Stimulated activated CD4-positive, alpha-beta T cell treated with anti-CD3 and anti-CD28 coated beads, TNF-alpha, amount 100 ng/mL, for 1 hour (primary cell): ENCODE measurements around the gene SMARCC2.

ENCODE experiments used
- DNase-seq, 3 donors: peaks; one replicate each; pipeline ENCODE4 v3.0.0-alpha.2; 2020; ENCODE audit warnings: low read depth in 3 of 3, low spot score in 1 of 3

Gene SMARCC2

DNA sequence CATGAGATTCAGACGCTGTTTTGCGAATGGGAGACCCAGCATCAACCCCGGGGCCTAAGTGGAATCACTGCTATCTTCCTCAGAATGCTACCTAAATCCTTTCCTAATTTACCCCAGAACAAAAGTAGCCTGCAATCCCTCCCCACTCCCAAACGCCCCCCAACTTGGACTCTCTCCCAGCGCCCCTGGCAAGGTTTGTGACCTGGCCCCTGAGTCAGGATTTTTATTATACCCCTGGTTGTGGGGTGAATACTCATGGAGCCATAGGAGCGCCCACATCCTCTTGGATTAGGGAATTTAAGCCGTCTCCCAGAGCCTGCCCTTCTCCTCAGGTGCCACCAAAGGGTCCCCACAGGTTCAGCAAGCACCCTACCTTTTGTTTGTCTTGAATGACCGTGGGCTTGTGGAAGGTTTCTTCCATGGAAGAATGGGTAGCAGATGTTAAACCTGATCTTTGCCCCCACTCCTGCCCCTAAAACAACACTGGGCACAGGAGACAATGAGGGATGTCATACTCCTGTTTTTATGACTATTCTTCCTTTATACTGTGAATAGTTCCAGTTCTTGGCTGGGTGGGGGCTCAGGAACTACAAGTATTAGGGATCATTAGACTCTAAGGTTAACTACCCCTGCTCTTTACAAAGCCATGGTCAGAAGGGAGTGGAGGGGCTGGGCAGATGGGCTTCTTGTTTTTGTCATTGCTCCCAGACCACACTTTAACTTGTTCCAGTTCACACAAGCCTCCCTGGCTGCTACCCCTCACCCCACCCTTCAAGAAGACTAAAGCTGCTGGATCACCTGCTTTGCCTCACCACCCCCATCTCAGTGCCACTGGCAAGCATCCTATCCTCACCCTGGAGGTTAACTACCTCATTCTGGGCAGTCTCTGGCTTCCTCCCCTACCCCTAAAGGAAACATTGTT, 36.3 kb downstream of the SMARCC2 start:
- no peak for DNase-seq

- peak; percentile 79 to 87 (median 82) for DNase-seq
Measured at GRCh38 chr12:56152132-56152755, 37.0 kb downstream of the SMARCC2 start, which contains the start of gene MYL6B. Gene MYL6B (plus strand): TSS chr12:56152587. CDS start chr12:56153919, 1,332 bp downstream.

DNA sequence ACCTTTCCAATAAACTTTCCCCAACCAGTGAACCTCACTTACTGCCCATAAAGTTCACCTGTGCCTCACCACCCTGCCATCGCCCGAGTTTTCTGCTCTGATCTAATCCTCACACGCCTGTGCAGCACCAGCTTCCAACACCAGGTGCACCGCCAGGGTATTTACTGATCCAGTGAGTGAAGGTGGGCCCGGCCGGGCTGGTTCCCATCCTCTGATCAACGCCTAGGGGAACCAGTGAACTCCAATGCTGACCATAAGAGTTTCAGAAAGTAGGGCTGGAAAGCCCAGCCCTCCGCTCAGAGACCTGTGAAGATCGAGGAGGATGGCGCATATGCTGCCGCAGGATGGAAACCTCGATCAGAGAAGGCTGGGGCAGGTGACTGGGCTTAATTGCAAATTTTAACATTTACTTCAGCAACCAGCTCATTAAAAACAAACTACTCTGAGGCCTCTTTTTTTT, 37.6 kb downstream of the SMARCC2 start:
- DNase-seq = peak in 2 of 3 donors; percentile 34 to 51

GRCh38 chr12:56150563-56150962, 38.7 kb downstream of the SMARCC2 start:
- no peak for DNase-seq

DNA sequence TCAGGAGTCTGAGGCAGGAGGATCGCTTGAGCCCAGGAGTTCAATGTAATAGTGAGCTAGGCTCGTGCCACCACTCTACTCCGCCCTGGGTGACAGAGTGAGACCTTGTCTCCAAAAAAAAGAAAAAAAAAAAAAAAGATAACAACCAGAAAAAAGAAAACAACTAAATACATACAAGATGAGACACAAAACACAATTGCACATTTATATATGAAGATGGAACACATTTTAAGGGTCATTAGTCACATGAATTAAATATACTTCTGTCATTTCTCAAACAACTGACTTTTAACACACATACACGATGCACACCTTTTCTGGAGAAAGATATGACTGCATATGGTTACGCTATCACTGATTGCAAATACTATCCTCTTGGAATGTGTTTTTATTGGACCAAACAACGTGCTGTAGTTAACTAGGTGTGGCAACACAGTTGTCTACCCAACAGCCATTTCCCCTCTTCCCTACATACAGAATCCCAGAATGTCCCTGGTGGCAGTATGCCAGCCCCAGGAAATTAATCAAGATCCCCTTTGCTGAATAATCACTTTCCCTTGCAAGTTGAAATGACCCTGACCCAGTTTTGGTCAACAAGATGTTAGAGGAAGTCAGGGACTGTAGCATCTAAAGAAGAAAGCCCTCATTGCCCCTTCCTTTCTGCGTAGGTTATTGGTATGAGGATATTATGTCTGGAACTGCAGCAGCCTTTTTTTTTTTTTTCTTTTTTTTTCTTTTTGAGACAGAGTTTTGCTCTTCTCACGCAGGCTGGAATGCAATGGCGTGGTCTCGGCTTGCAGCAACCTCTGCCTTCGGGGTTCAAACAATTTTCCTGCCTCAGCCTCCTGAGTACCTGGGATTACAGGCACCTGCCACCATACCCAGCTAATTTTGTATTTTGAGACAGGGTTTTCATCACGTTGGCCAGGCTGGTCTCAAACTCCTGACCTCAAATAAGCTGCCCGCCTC, 42.5 kb downstream of the SMARCC2 start:
- DNase-seq = no peak

GRCh38 chr12:56145217-56145616, 44.1 kb downstream of the SMARCC2 start:
- DNase-seq = no peak

DNA sequence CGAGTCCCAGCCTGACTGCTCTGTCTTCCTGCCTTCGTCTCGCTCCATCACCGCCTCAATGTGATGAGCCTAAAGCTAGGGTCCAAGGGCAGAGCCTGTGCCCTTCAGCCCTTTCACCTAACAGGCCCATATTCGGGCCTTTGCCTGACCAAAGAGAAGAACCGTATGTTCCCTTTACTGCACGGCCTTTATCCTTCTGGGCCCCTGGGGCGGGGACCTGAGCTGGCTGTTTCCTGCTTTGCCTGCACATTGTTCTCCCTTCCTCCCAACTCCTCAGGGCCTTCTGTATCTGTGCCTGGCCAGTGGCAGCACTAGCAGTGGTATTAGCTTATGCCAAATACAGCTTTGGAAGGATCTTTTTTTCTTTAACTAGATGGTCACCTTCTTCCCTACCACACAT, 45.4 kb downstream of the SMARCC2 start:
- DNase-seq = no peak

GRCh38 chr12:56143217-56143616, 46.1 kb downstream of the SMARCC2 start:
- no peak for DNase-seq

DNA sequence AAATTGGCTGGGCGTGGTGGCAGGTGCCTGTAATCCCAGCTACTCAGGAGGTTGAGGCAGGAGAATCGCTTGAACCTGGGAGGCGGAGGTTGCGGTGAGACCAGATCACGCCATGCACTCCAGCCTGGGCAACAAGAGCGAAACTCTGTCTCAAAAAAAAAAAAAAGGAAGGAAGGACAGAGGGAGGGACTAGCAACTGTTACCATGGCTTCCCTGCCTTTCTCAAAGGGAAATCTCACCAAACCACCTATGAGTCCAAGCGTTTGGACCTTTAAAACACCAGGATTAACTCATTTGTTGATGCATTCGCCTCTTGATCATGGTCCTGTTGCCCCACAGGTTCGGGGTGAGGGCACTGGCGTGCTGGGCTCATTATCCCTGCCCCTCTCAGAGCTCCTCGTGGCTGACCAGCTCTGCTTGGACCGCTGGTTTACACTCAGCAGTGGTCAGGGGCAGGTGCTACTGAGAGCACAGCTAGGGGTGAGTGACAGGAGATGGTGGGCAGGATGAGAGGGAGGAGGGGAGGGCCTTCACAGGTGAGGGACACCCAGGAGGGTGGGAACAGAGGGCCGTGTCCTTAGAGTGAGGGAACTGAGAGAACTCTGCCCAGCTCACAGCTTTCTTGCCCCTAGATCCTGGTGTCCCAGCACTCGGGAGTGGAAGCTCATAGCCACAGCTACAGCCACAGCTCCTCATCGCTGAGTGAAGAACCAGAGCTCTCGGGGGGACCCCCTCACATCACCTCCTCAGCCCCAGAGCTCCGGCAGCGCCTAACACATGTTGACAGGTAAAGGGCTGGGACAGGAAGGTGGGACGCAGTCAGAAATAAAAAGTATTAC, 47.1 kb downstream of the SMARCC2 start:
- DNase-seq = no peak

- no peak for DNase-seq
Measured at GRCh38 chr12:56137853-56138571, 51.3 kb downstream of the SMARCC2 start.

DNA sequence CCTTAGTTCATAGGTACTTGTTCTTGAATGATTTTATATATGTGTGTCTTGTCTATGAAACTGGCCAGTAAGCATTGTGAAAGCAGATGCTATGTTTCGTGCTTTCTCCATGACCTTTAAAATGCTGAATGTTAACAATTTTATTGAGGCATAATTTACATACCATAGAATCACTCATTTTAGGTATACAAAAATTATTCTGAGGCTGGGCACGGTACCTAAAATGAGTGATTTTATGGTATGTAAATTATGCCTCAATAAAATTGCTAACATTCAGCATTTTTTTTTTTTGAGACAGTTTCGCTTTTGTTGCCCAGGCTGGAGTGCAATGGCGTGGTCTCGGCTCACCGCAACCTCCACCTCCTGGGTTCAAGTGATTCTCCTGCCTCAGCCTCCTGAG, 54.4 kb downstream of the SMARCC2 start:
- no peak for DNase-seq

GRCh38 chr12:56130876-56131275, 58.4 kb downstream of the SMARCC2 start:
- no peak for DNase-seq

- no peak for DNase-seq
Measured at GRCh38 chr12:56129942-56130495, 59.3 kb downstream of the SMARCC2 start.

DNA sequence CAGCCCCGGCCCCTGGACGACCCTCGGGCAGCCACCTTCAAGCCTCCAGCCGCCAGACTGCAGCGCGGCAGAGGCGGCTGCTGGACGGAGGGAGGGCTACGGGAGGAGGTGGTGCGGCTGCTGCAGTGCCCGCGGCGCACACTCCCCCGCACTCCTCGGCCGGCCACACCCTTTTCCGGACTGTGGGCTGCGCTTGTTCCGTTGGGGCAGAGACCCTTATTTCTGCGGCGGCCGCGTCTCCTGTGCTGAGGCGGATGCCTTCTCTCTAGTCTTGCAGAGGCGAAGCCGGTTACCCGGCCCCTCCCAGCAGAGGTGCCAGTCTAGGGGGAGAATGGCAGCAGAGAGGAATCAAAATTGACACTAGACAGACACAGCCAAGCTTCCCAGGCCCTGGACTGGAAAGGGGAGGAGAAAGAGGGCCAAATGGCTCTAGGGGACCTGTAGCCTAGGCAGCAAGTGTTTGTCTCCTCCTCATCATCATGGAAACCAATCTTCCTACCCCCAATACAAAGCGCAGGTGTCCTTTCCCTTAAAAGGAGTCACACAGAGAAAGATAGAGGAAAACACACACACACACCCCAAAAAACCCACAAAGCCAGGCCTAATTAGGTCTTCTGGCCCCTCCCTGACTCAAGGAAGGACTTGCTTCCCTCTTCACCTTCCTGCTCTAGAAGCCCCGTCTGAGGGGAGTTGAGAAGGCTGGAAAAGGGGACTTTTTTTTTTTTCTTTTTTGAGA, 59.9 kb downstream of the SMARCC2 start:
- peak; percentile 31 to 56 (median 34) for DNase-seq

GRCh38 chr12:56128670-56129205, 60.5 kb downstream of the SMARCC2 start:
- no peak for DNase-seq

- DNase-seq = peak; percentile 81 to 97 (median 93)
Measured at GRCh38 chr12:56127888-56128669, 61.2 kb downstream of the SMARCC2 start, which contains the start of gene ESYT1. Gene ESYT1 (plus strand): TSS chr12:56128267. CDS start chr12:56128320, 53 bp downstream.

GRCh38 chr12:56127485-56127887, 61.8 kb downstream of the SMARCC2 start:
- DNase-seq = no peak
